SK-N-SH (cell line): ENCODE data around the gene FOXP1.

ENCODE experiments used
- TEAD4 ChIP-seq: IDR thresholded peaks from 2 replicates; pipeline ENCODE4 v1.4.0; 2012; ENCODE audit warnings: mild to moderate bottlenecking, borderline replicate concordance; ENCODE audit not compliant: insufficient read depth
- TF ChIP-seq, protein P1 (sequence below): fragments of 200-600 bp; sonication (generic); IDR thresholded peaks from 2 replicates; pipeline ENCODE4 v1.6.1; 2017; ENCODE audit warnings: antibody characterized with exemption, mild to moderate bottlenecking, moderate library complexity

DNA sequence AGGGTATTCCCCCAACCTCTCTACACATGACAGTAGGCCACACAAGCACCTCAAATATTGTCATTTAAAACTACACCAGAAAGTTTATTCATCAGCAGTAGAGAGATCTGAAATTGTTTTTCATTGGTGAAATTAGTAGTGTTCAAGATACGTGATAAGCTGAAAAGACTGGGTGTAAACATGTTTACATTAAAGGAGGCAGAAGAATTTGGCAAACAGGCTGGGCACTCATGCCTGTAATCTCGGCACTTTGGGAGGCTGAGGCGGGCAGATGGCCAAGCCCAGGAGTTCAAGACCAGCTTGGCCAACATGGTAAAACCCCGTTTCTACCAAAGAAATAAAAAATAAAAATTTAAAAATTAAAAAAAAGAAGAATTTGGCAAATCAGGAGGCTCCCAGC lies 255.6 kb downstream of the FOXP1 start:
- TF ChIP-seq, protein P1, sequence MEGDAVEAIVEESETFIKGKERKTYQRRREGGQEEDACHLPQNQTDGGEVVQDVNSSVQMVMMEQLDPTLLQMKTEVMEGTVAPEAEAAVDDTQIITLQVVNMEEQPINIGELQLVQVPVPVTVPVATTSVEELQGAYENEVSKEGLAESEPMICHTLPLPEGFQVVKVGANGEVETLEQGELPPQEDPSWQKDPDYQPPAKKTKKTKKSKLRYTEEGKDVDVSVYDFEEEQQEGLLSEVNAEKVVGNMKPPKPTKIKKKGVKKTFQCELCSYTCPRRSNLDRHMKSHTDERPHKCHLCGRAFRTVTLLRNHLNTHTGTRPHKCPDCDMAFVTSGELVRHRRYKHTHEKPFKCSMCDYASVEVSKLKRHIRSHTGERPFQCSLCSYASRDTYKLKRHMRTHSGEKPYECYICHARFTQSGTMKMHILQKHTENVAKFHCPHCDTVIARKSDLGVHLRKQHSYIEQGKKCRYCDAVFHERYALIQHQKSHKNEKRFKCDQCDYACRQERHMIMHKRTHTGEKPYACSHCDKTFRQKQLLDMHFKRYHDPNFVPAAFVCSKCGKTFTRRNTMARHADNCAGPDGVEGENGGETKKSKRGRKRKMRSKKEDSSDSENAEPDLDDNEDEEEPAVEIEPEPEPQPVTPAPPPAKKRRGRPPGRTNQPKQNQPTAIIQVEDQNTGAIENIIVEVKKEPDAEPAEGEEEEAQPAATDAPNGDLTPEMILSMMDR = no peak
- TF ChIP-seq TEAD4 = no peak
